Rectal smooth muscle tissue (tissue), 1 donor: Measurements from ENCODE around the gene DHX30.

Source experiments
- H3K27ac ChIP-seq: one replicate; pipeline ENCODE4 v1.7.0; 2013; ENCODE audit warnings: low read depth, low read length, inconsistent platforms
- H3K27me3 ChIP-seq: one replicate; pipeline ENCODE4 v1.7.0; 2013; ENCODE audit warnings: low read length; ENCODE audit not compliant: control insufficient read depth, insufficient read depth
- H3K36me3 ChIP-seq: one replicate; pipeline ENCODE4 v1.7.0; 2013; ENCODE audit warnings: low read length; ENCODE audit not compliant: control insufficient read depth, insufficient read depth
- H3K4me1 ChIP-seq: one replicate; pipeline ENCODE4 v1.7.0; 2013; ENCODE audit warnings: low read length; ENCODE audit not compliant: control insufficient read depth, insufficient read depth
- H3K4me3 ChIP-seq: one replicate; pipeline ENCODE4 v1.7.0; 2013; ENCODE audit warnings: low read length
- H3K9ac ChIP-seq: one replicate; pipeline ENCODE4 v1.7.0; 2013; ENCODE audit warnings: low read length

Gene DHX30

GRCh38 chr3:47849699-47850563, 47.0 kb downstream of the DHX30 start:
- Histone ChIP-seq H3K27me3 (no peaks in the 10 kb centered on the region), H3K4me3 (no peak overlapping the region), H3K4me1 (no peaks in the 10 kb centered on the region), H3K27ac (no peak overlapping the region), H3K36me3 (peaks cover 59% of the 10 kb centered on the region), H3K9ac (no peak overlapping the region)

GRCh38 chr3:47850564-47851410, 47.8 kb downstream of the DHX30 start:
- no peaks in the 10 kb centered on the region for H3K4me1 ChIP-seq
- no peak overlapping the region for H3K27ac ChIP-seq
- H3K27me3 ChIP-seq: no peaks in the 10 kb centered on the region
- no peak overlapping the region for H3K4me3 ChIP-seq
- peaks cover 63% of the 10 kb centered on the region for H3K36me3 ChIP-seq
- no peak overlapping the region for H3K9ac ChIP-seq

- H3K9ac ChIP-seq: no peak overlapping the region
- H3K27ac ChIP-seq: no peak overlapping the region
- H3K4me1 ChIP-seq: no peaks in the 10 kb centered on the region
- no peaks in the 10 kb centered on the region for H3K27me3 ChIP-seq
- peaks cover 59% of the 10 kb centered on the region for H3K36me3 ChIP-seq
- H3K4me3 ChIP-seq: no peak overlapping the region
Observed at GRCh38 chr3:47851888-47852603, 49.1 kb downstream of the DHX30 start.

GRCh38 chr3:47852604-47853602, 50.0 kb downstream of the DHX30 start:
- Histone ChIP-seq H3K27ac (no peak overlapping the region), H3K4me1 (no peaks in the 10 kb centered on the region), H3K36me3 (peaks cover 54% of the 10 kb centered on the region), H3K4me3 (no peak overlapping the region), H3K27me3 (no peaks in the 10 kb centered on the region), H3K9ac (no peak overlapping the region)

DNA sequence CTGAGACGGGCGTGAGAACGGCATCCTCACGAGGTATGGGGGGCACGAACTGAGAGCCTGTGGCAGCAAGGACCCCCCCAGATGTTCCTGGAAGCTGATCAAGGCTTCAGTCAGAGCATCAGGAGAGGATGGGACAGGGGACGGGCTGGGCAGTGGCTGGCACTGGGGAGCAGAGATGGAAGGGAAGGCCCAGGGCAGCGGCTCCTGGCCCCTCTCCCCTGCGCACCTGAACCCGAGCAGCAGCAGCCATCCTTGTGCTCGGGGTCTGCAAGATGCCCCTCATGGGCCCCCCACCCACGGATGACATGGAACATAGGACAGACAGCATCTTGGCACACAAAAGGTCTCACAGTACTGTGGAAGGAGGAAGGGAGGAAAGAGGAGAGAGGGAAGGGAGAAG, 51.3 kb downstream of the DHX30 start:
- Histone ChIP-seq H3K36me3 (peaks cover 43% of the 10 kb centered on the region), H3K27ac (no peak overlapping the region), H3K4me3 (no peak overlapping the region), H3K4me1 (no peaks in the 10 kb centered on the region), H3K27me3 (no peaks in the 10 kb centered on the region), H3K9ac (no peak overlapping the region)

GRCh38 chr3:47854720-47855455, 52.0 kb downstream of the DHX30 start:
- Histone ChIP-seq H3K27me3 (no peaks in the 10 kb centered on the region), H3K4me1 (no peaks in the 10 kb centered on the region), H3K9ac (no peak overlapping the region), H3K4me3 (no peak overlapping the region), H3K36me3 (peaks cover 38% of the 10 kb centered on the region), H3K27ac (no peak overlapping the region)

- H3K36me3 ChIP-seq: peaks cover 32% of the 10 kb centered on the region
- H3K9ac ChIP-seq: no peak overlapping the region
- no peak overlapping the region for H3K27ac ChIP-seq
- no peaks in the 10 kb centered on the region for H3K27me3 ChIP-seq
- H3K4me3 ChIP-seq: no peak overlapping the region
- H3K4me1 ChIP-seq: no peaks in the 10 kb centered on the region
Observed at GRCh38 chr3:47855461-47856383, 52.8 kb downstream of the DHX30 start.

- Histone ChIP-seq H3K36me3 (peaks cover 30% of the 10 kb centered on the region), H3K27me3 (no peaks in the 10 kb centered on the region), H3K4me3 (no peak overlapping the region), H3K4me1 (no peaks in the 10 kb centered on the region), H3K9ac (no peak overlapping the region), H3K27ac (no peak overlapping the region)
Observed at GRCh38 chr3:47856669-47857068, 53.7 kb downstream of the DHX30 start.

DNA sequence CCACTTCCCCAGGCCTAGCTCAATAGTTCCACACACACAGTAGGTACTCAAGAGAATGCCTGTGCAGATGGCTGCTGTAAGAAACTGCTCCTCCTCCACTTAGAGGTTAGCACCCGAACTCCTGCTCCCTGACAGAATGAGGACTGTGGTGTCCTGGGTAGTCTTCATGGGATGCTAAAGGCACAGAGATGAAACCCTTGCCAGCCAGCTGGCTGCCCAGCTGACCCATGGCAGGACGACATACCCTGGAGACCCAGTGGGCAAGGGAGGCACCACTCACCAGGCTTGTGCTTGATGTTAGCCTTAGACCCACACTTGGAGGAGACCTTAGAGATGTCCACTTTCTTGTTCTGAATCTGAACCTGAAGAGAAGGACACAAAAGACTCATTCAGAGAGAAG, 54.2 kb downstream of the DHX30 start:
- H3K4me3 ChIP-seq: no peak overlapping the region
- no peak overlapping the region for H3K9ac ChIP-seq
- H3K27ac ChIP-seq: no peak overlapping the region
- H3K4me1 ChIP-seq: no peaks in the 10 kb centered on the region
- peaks cover 30% of the 10 kb centered on the region for H3K36me3 ChIP-seq
- H3K27me3 ChIP-seq: no peaks in the 10 kb centered on the region

- no peak overlapping the region for H3K27ac ChIP-seq
- no peak overlapping the region for H3K9ac ChIP-seq
- no peaks in the 10 kb centered on the region for H3K4me1 ChIP-seq
- peaks cover 22% of the 10 kb centered on the region for H3K36me3 ChIP-seq
- no peaks in the 10 kb centered on the region for H3K27me3 ChIP-seq
- no peak overlapping the region for H3K4me3 ChIP-seq
Observed at GRCh38 chr3:47859956-47860605, 57.1 kb downstream of the DHX30 start.
